ENCODE data around the gene NFIB. TPM values are rescaled to one million over a fixed set of nuclear protein-coding genes. Genes with fewer than 3 reads are reported as not detected.

Gene NFIB
- total RNA-seq, 1 experiment from 2014 or later, result 14.3 TPM

GRCh38 chr9:14304259-14304658 is 9.7 kb downstream of the NFIB start:
- Histone ChIP-seq H4K5ac (ENCODE audit: insufficient read length, low read depth, low read length) (no peak overlapping the region), H3K4ac (ENCODE audit: low read depth, low read length) (no peak overlapping the region), H3K56ac (ENCODE audit: insufficient read length, low read depth, low read length) (no peak overlapping the region), H3K23me2 (ENCODE audit: insufficient read length, low read depth, low read length, poor library complexity, severe bottlenecking) (no peaks in the 10 kb centered on the region), H4K8ac (replicated peaks; ENCODE audit: insufficient read length, low read depth, low read length) (no peak overlapping the region), H2BK120ac (ENCODE audit: low read depth, low read length, poor library complexity, severe bottlenecking) (no peak overlapping the region), H3K14ac (ENCODE audit: insufficient read depth, low read length) (no peak overlapping the region), H3K27ac (ENCODE audit: insufficient read length, low read depth, low read length) (no peak overlapping the region), H2BK15ac (ENCODE audit: low read depth, low read length) (no peak overlapping the region), H2BK5ac (ENCODE audit: insufficient read length, low read length) (no peak overlapping the region), H3K4me2 (ENCODE audit: insufficient read depth, insufficient read length, low read length) (no peak overlapping the region), H2AK5ac (ENCODE audit: insufficient read length, low read length) (no peak overlapping the region), H3K4me1 (ENCODE audit: insufficient read depth, low read length) (no peaks in the 10 kb centered on the region; the same call in 1 of the 2 replicates), H2AFZ (ENCODE audit: low read length) (no peak overlapping the region), H3K9me3 (ENCODE audit: control insufficient read depth, low read depth, low read length) (no peaks in the 10 kb centered on the region), H3K27me3 (ENCODE audit: insufficient read depth, low read length) (no peaks in the 10 kb centered on the region), H3K79me2 (ENCODE audit: insufficient read depth, low read length) (no peaks in the 10 kb centered on the region), H3T11ph (ENCODE audit: low read length) (no peak overlapping the region), H3K18ac (ENCODE audit: insufficient read length, low read depth, low read length) (no peak overlapping the region), H3K79me1 (ENCODE audit: insufficient read depth, low read depth, low read length, poor library complexity, severe bottlenecking) (no peaks in the 10 kb centered on the region), H4K20me1 (ENCODE audit: control insufficient read depth, insufficient read depth, insufficient read length) (no peaks in the 10 kb centered on the region), H3K9ac (ENCODE audit: extremely low read depth, insufficient read length, low read length) (no peak overlapping the region), H2BK20ac (ENCODE audit: low read depth, low read length, poor library complexity, severe bottlenecking) (no peak overlapping the region), H3K23ac (ENCODE audit: insufficient read length, low read depth, low read length) (no peak overlapping the region), H4K91ac (ENCODE audit: insufficient read length, low read depth, low read length) (no peak overlapping the region), H2BK12ac (ENCODE audit: insufficient read length, low read depth, low read length) (no peak overlapping the region)
- no peak overlapping the region for H3K4me3 Mint-ChIP-seq
- peaks cover 14 to 15% of the 10 kb centered on the region in 2 experiments for H3K4me1 Mint-ChIP-seq
- no peaks in the 10 kb centered on the region for H3K27me3 Mint-ChIP-seq (ENCODE audit: low read depth)
- H3K9me3 Mint-ChIP-seq, result no peaks in the 10 kb centered on the region
- TF ChIP-seq CTCF (conservative IDR thresholded peaks at IDR 0.05), result no peak
- no peak for DNase-seq
- no CpG with 5 or more reads among the region's 3 CpGs for WGBS (ENCODE audit: extremely low coverage, insufficient read length, low lambda C conversion rate)
- H3K36me3 Mint-ChIP-seq (ENCODE audit: insufficient read depth in 1 of 3, low read depth in 3 of 3), result peaks cover 0 to 18% (median 4%) of the 10 kb centered on the region in 3 experiments; a peak in 6 of 7 replicates
- H3K27ac Mint-ChIP-seq, result no peak overlapping the region

Data from H9 (cell line).